Measurements from ENCODE around the gene SPP2. TPM values are rescaled to one million over a fixed set of nuclear protein-coding genes. Genes with fewer than 3 reads are reported as not detected.

The SPP2 gene
- polyA plus RNA-seq, 2 donors, result not detected

DNA sequence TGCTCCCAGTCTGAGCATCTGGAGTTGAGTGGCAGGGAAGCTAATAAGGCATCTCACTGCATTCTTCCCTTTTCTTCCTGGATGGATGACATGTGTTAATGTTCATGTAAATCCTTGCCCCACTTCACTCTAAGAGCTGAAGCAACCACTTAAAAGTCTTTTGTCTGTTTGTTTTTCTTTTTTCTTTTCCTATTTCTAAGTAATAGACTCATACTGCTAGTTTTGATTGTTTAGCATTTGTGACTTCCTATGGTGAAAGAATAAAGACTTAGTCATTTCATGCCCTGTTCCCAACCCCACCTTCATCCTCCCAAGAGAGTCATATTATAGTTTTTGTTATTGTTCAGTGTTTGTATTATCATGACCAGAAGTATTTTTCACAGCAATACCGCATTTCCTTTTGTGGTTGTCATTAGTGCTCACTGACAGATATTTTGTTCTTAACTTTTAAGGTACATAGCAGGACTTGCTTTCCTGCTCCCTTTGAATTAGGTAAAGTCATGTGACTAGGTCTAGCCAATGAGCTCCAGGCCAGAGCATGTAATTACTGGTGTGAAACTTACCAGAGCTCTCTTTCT, 18.1 kb upstream of the SPP2 start:
- H3K4me1 ChIP-seq (ENCODE audit: control insufficient read depth in 2 of 2, insufficient read depth in 2 of 2, low read length in 1 of 2), result peaks cover 0 to 2% of the 10 kb centered on the region in 2 donors
- no peaks in the 10 kb centered on the region for H3K27me3 ChIP-seq (ENCODE audit: control insufficient read depth in 1 of 2, insufficient read depth in 2 of 2, low read length in 2 of 2)
- no peak overlapping the region for H3K27ac ChIP-seq (ENCODE audit: low read depth in 2 of 2, low read length in 1 of 2)
- H3K36me3 ChIP-seq (ENCODE audit: control insufficient read depth in 2 of 2, insufficient read depth in 2 of 2, low read length in 1 of 2), result no peaks in the 10 kb centered on the region
- H3K4me3 ChIP-seq (ENCODE audit: low read depth in 1 of 2, low read length in 2 of 2), result no peak overlapping the region
- whole genome bisulfite sequencing, 2 donors, result 70 to 72% methylated on average over 1 of the region's 1 CpG
- peaks cover 6 to 9% of the 10 kb centered on the region in 2 donors for H3K9me3 ChIP-seq (ENCODE audit: control insufficient read depth in 2 of 2, insufficient read depth in 1 of 2, low read depth in 1 of 2, low read length in 1 of 2)

DNA sequence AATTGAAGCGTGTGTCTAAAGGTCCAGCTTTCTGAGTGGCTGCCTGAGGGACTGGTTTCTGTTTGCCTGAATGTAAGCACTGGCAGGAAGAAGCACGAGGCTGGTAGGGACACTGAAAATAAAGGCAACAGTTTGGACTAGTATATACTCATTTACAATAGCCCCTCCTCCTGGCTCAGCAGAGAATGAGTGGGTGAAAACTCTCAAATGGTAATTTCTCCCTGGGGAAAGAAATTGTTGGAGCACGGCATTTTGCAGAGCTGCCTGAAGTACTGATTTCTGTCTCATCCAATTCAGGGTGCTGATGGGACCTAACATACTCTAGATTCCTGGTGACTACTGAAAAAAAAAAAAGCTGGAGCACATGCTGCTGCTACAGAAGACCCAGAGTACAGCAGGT, 17.3 kb upstream of the SPP2 start:
- Histone ChIP-seq H3K27me3 (ENCODE audit: control insufficient read depth in 1 of 2, insufficient read depth in 2 of 2, low read length in 2 of 2) (no peaks in the 10 kb centered on the region), H3K27ac (ENCODE audit: low read depth in 2 of 2, low read length in 1 of 2) (no peak overlapping the region), H3K4me1 (ENCODE audit: control insufficient read depth in 2 of 2, insufficient read depth in 2 of 2, low read length in 1 of 2) (peaks cover 0 to 2% of the 10 kb centered on the region in 2 donors), H3K9me3 (ENCODE audit: control insufficient read depth in 2 of 2, insufficient read depth in 1 of 2, low read depth in 1 of 2, low read length in 1 of 2) (peaks cover 6 to 9% of the 10 kb centered on the region in 2 donors), H3K4me3 (ENCODE audit: low read depth in 1 of 2, low read length in 2 of 2) (no peak overlapping the region), H3K36me3 (ENCODE audit: control insufficient read depth in 2 of 2, insufficient read depth in 2 of 2, low read length in 1 of 2) (no peaks in the 10 kb centered on the region)
- WGBS, 2 donors, result 66 to 68% methylated on average over 3 of the region's 3 CpGs

DNA sequence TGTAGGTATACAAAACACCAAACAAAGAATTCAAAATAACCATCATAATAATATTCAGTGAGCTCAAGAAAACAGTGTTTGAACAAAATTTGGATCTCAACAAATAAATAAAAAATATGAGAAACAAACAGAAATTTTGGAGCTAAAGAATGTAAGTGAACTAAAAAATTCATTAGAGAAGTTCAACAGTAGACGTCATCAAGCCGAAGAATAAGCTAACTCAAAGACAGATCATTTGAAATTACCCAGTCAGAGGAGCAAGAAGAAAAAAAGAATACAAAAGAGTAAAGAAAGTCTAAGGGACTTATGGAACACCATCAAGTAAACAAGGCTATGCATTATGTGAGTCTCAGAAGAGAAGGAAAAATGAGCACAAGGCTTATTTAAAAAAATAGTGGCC, 16.6 kb upstream of the SPP2 start:
- Histone ChIP-seq H3K4me3 (ENCODE audit: low read depth in 1 of 2, low read length in 2 of 2) (no peak overlapping the region), H3K9me3 (ENCODE audit: control insufficient read depth in 2 of 2, insufficient read depth in 1 of 2, low read depth in 1 of 2, low read length in 1 of 2) (peaks cover 6 to 9% of the 10 kb centered on the region in 2 donors), H3K4me1 (ENCODE audit: control insufficient read depth in 2 of 2, insufficient read depth in 2 of 2, low read length in 1 of 2) (peaks cover 0 to 2% of the 10 kb centered on the region in 2 donors), H3K27ac (ENCODE audit: low read depth in 2 of 2, low read length in 1 of 2) (no peak overlapping the region), H3K27me3 (ENCODE audit: control insufficient read depth in 1 of 2, insufficient read depth in 2 of 2, low read length in 2 of 2) (no peaks in the 10 kb centered on the region), H3K36me3 (ENCODE audit: control insufficient read depth in 2 of 2, insufficient read depth in 2 of 2, low read length in 1 of 2) (no peaks in the 10 kb centered on the region)
- WGBS, 2 donors, result 94 to 97% methylated on average over 2 of the region's 2 CpGs

GRCh38 chr2:234038076-234038802, 12.3 kb upstream of the SPP2 start:
- 74 to 78% methylated on average over 2 of the region's 2 CpGs for WGBS, 2 donors
- Histone ChIP-seq H3K36me3 (ENCODE audit: control insufficient read depth in 2 of 2, insufficient read depth in 2 of 2, low read length in 1 of 2) (no peaks in the 10 kb centered on the region), H3K9me3 (ENCODE audit: control insufficient read depth in 2 of 2, insufficient read depth in 1 of 2, low read depth in 1 of 2, low read length in 1 of 2) (peaks cover 6 to 9% of the 10 kb centered on the region in 2 donors), H3K27me3 (ENCODE audit: control insufficient read depth in 1 of 2, insufficient read depth in 2 of 2, low read length in 2 of 2) (no peaks in the 10 kb centered on the region), H3K27ac (ENCODE audit: low read depth in 2 of 2, low read length in 1 of 2) (no peak overlapping the region), H3K4me3 (ENCODE audit: low read depth in 1 of 2, low read length in 2 of 2) (no peak overlapping the region), H3K4me1 (ENCODE audit: control insufficient read depth in 2 of 2, insufficient read depth in 2 of 2, low read length in 1 of 2) (peaks cover 0 to 2% of the 10 kb centered on the region in 2 donors)

GRCh38 chr2:234044157-234044556, 6.3 kb upstream of the SPP2 start:
- H3K36me3 ChIP-seq (ENCODE audit: control insufficient read depth in 2 of 2, insufficient read depth in 2 of 2, low read length in 1 of 2), result no peaks in the 10 kb centered on the region
- no peaks in the 10 kb centered on the region for H3K4me1 ChIP-seq (ENCODE audit: control insufficient read depth in 2 of 2, insufficient read depth in 2 of 2, low read length in 1 of 2)
- H3K9me3 ChIP-seq (ENCODE audit: control insufficient read depth in 2 of 2, insufficient read depth in 1 of 2, low read depth in 1 of 2, low read length in 1 of 2), result no peaks in the 10 kb centered on the region
- H3K27me3 ChIP-seq (ENCODE audit: control insufficient read depth in 1 of 2, insufficient read depth in 2 of 2, low read length in 2 of 2), result no peaks in the 10 kb centered on the region
- no peak overlapping the region for H3K4me3 ChIP-seq (ENCODE audit: low read depth in 1 of 2, low read length in 2 of 2)
- no peak overlapping the region for H3K27ac ChIP-seq (ENCODE audit: low read depth in 2 of 2, low read length in 1 of 2)
- WGBS, 2 donors, result 28 to 38% methylated on average over 1 of the region's 1 CpG

DNA sequence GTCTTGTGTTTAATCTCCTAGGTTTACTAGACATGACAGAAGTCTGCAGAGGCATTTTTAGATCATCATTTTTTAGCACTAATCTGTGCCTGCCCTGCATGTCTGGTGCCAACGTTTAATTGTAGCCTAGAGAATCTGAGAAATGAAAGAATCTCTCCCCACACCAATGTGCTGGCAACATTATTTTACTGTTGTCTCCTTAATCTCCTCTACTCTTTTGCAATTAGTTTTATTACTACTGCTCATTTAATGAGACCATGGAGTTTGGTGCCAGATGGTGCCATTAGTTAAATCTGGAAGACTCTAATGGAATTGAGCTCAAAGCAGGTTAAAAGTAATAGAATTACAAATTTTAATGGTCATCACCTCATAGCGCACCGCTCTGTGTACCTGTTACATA, 4.0 kb upstream of the SPP2 start:
- no peaks in the 10 kb centered on the region for H3K4me1 ChIP-seq (ENCODE audit: control insufficient read depth in 2 of 2, insufficient read depth in 2 of 2, low read length in 1 of 2)
- H3K27ac ChIP-seq (ENCODE audit: low read depth in 2 of 2, low read length in 1 of 2), result no peak overlapping the region
- WGBS, 2 donors, result 78 to 82% methylated on average over 3 of the region's 3 CpGs
- H3K27me3 ChIP-seq (ENCODE audit: control insufficient read depth in 1 of 2, insufficient read depth in 2 of 2, low read length in 2 of 2), result no peaks in the 10 kb centered on the region
- no peaks in the 10 kb centered on the region for H3K9me3 ChIP-seq (ENCODE audit: control insufficient read depth in 2 of 2, insufficient read depth in 1 of 2, low read depth in 1 of 2, low read length in 1 of 2)
- H3K4me3 ChIP-seq (ENCODE audit: low read depth in 1 of 2, low read length in 2 of 2), result no peak overlapping the region
- no peaks in the 10 kb centered on the region for H3K36me3 ChIP-seq (ENCODE audit: control insufficient read depth in 2 of 2, insufficient read depth in 2 of 2, low read length in 1 of 2)

- H3K36me3 ChIP-seq (ENCODE audit: control insufficient read depth in 2 of 2, insufficient read depth in 2 of 2, low read length in 1 of 2), result no peaks in the 10 kb centered on the region
- no peaks in the 10 kb centered on the region for H3K9me3 ChIP-seq (ENCODE audit: control insufficient read depth in 2 of 2, insufficient read depth in 1 of 2, low read depth in 1 of 2, low read length in 1 of 2)
- no peak overlapping the region for H3K4me3 ChIP-seq (ENCODE audit: low read depth in 1 of 2, low read length in 2 of 2)
- no peaks in the 10 kb centered on the region for H3K27me3 ChIP-seq (ENCODE audit: control insufficient read depth in 1 of 2, insufficient read depth in 2 of 2, low read length in 2 of 2)
- H3K27ac ChIP-seq (ENCODE audit: low read depth in 2 of 2, low read length in 1 of 2), result no peak overlapping the region
- H3K4me1 ChIP-seq (ENCODE audit: control insufficient read depth in 2 of 2, insufficient read depth in 2 of 2, low read length in 1 of 2), result no peaks in the 10 kb centered on the region
These were observed 3.1 kb upstream of the SPP2 start for GRCh38 chr2:234047361-234047760.

- Histone ChIP-seq H3K36me3 (ENCODE audit: control insufficient read depth in 2 of 2, insufficient read depth in 2 of 2, low read length in 1 of 2) (no peaks in the 10 kb centered on the region), H3K4me3 (ENCODE audit: low read depth in 1 of 2, low read length in 2 of 2) (no peak overlapping the region), H3K27me3 (ENCODE audit: control insufficient read depth in 1 of 2, insufficient read depth in 2 of 2, low read length in 2 of 2) (no peaks in the 10 kb centered on the region), H3K9me3 (ENCODE audit: control insufficient read depth in 2 of 2, insufficient read depth in 1 of 2, low read depth in 1 of 2, low read length in 1 of 2) (no peaks in the 10 kb centered on the region), H3K27ac (ENCODE audit: low read depth in 2 of 2, low read length in 1 of 2) (no peak overlapping the region), H3K4me1 (ENCODE audit: control insufficient read depth in 2 of 2, insufficient read depth in 2 of 2, low read length in 1 of 2) (no peaks in the 10 kb centered on the region)
- 45 to 63% methylated on average over 4 of the region's 4 CpGs for WGBS, 2 donors
These were observed 2.5 kb upstream of the SPP2 start for GRCh38 chr2:234048049-234048448.

GRCh38 chr2:234051374-234052070, 1.0 kb downstream of the SPP2 start:
- no peaks in the 10 kb centered on the region for H3K4me1 ChIP-seq (ENCODE audit: control insufficient read depth in 2 of 2, insufficient read depth in 2 of 2, low read length in 1 of 2)
- H3K27me3 ChIP-seq (ENCODE audit: control insufficient read depth in 1 of 2, insufficient read depth in 2 of 2, low read length in 2 of 2), result no peaks in the 10 kb centered on the region
- no peak overlapping the region for H3K4me3 ChIP-seq (ENCODE audit: low read depth in 1 of 2, low read length in 2 of 2)
- 90 to 93% methylated on average over 4 of the region's 4 CpGs for WGBS, 2 donors
- H3K27ac ChIP-seq (ENCODE audit: low read depth in 2 of 2, low read length in 1 of 2), result no peak overlapping the region
- no peaks in the 10 kb centered on the region for H3K9me3 ChIP-seq (ENCODE audit: control insufficient read depth in 2 of 2, insufficient read depth in 1 of 2, low read depth in 1 of 2, low read length in 1 of 2)
- H3K36me3 ChIP-seq (ENCODE audit: control insufficient read depth in 2 of 2, insufficient read depth in 2 of 2, low read length in 1 of 2), result no peaks in the 10 kb centered on the region

Measured in esophagus (tissue), 2 donors.